ENCODE results near the gene SLC8A3. TPM values are rescaled to one million over a fixed set of nuclear protein-coding genes. Genes with fewer than 3 reads are reported as not detected.

SLC8A3 gene
- total RNA-seq, 4 donors from 2014 or later = 0.19 to 1.7 (median 0.90) TPM

DNA sequence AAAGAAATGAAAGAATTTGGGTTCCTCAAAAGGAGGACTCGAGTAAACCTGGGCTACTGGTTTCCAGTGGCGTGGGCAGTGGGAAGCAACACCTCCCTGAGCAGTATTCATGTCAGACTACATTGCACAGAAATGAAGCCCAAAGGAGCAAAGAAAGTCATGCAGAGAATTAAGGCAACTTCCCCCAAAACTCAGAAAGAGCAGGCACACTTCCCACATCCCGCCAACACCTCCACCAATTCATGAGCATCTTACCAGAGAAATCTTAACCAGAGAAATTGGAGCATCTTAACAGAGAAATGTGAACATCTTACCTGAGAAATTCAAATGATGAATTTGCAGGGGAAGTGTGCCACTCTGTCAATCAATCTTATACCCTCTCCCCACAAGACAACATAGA is 36.7 kb downstream of the SLC8A3 start:
- WGBS = 90% methylated on average over 3 of the region's 3 CpGs
- intact Hi-C loops (cut with DNase I) = no loop called here

DNA sequence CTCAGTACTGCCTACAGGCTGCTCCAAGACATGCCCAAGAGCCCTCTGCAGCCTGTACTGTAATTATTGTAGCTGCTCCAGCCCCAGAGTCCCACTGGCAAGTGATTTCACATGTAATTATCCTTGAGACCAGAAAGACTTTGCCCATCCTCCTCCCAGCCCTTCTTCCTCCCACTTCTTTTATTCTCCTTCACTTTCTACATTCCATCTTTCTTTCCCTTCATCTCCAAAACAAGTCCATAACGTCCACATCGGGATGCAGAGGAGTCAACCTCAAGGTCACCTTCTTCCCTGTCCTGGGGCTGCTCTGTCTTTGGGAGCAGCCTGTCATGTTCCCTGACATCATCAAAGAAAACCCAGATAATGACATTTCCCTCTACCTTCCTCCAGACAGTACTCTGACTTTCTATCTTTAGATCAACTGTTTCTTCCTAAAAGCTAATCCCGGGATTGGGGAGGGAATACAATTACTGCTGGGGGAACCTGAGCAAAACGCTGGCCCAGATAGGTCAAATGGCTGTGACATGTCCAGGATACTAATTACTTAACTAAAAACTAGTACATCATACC is 39.1 kb downstream of the SLC8A3 start:
- no peaks in the 10 kb centered on the region for H3K4me1 ChIP-seq
- intact Hi-C loops (cut with DNase I) = no loop called here

More for the DNA sequence above, 36.7 kb downstream of the SLC8A3 start:
- H3K4me3 ChIP-seq = no peak overlapping the region
- no peak for TF ChIP-seq EP300 (IDR thresholded peaks at IDR 0.05)
- no peak for TF ChIP-seq POLR2A (IDR thresholded peaks at IDR 0.05; ENCODE audit: low read depth)
- TF ChIP-seq CTCF (IDR thresholded peaks at IDR 0.05) = no peak
- H3K27me3 ChIP-seq = peaks cover 0 to 5% (median 0%) of the 10 kb centered on the region in 4 donors
- no peak overlapping the region for H3K27ac ChIP-seq (replicated peaks in 1 of 4)
- no peak for DNase-seq (ENCODE audit: extremely low spot score)
- H3K36me3 ChIP-seq = no peaks in the 10 kb centered on the region
- H3K4me1 ChIP-seq = no peaks in the 10 kb centered on the region
- H3K9me3 ChIP-seq = no peaks in the 10 kb centered on the region

GRCh38 chr14:70148911-70149595 is 39.7 kb downstream of the SLC8A3 start:
- H3K27ac ChIP-seq (replicated peaks in 1 of 4) = no peak overlapping the region
- H3K4me1 ChIP-seq = no peaks in the 10 kb centered on the region
- no peak overlapping the region for H3K4me3 ChIP-seq
- TF ChIP-seq CTCF (IDR thresholded peaks at IDR 0.05) (no peak), POLR2A (IDR thresholded peaks at IDR 0.05; ENCODE audit: low read depth) (no peak), EP300 (IDR thresholded peaks at IDR 0.05) (no peak), POLR2AphosphoS5 (IDR thresholded peaks at IDR 0.05) (no peak)
- no peaks in the 10 kb centered on the region for H3K9me3 ChIP-seq
- WGBS = 55% methylated on average over 3 of the region's 3 CpGs
- intact Hi-C loops (cut with DNase I) = no loop called here
- H3K27me3 ChIP-seq = peaks cover 0 to 5% (median 0%) of the 10 kb centered on the region in 4 donors
- no peaks in the 10 kb centered on the region for H3K36me3 ChIP-seq
- DNase-seq (ENCODE audit: extremely low spot score) = no peak

More for the DNA sequence above, 39.1 kb downstream of the SLC8A3 start:
- Histone ChIP-seq H3K36me3 (no peaks in the 10 kb centered on the region), H3K9me3 (no peaks in the 10 kb centered on the region), H3K27ac (replicated peaks in 1 of 4) (no peak overlapping the region), H3K4me3 (no peak overlapping the region), H3K27me3 (peaks cover 0 to 5% (median 0%) of the 10 kb centered on the region in 4 donors)
- DNase-seq (ENCODE audit: extremely low spot score) = no peak
- WGBS = 80% methylated on average over 4 of the region's 4 CpGs
- TF ChIP-seq POLR2A (IDR thresholded peaks at IDR 0.05; ENCODE audit: low read depth) (no peak), EP300 (IDR thresholded peaks at IDR 0.05) (no peak), POLR2AphosphoS5 (IDR thresholded peaks at IDR 0.05) (no peak), CTCF (IDR thresholded peaks at IDR 0.05) (no peak)

GRCh38 chr14:70148351-70148750 is 40.4 kb downstream of the SLC8A3 start:
- 89% methylated on average over 3 of the region's 3 CpGs for WGBS
- intact Hi-C loops (cut with DNase I) = no loop called here
- no peak for DNase-seq (ENCODE audit: extremely low spot score)

More at GRCh38 chr14:70148351-70148750, 40.4 kb downstream of the SLC8A3 start:
- TF ChIP-seq POLR2A (IDR thresholded peaks at IDR 0.05; ENCODE audit: low read depth) (no peak), POLR2AphosphoS5 (IDR thresholded peaks at IDR 0.05) (no peak), CTCF (IDR thresholded peaks at IDR 0.05) (no peak), EP300 (IDR thresholded peaks at IDR 0.05) (no peak)
- Histone ChIP-seq H3K4me1 (no peaks in the 10 kb centered on the region), H3K27me3 (no peaks in the 10 kb centered on the region), H3K9me3 (no peaks in the 10 kb centered on the region), H3K36me3 (no peaks in the 10 kb centered on the region), H3K27ac (replicated peaks in 1 of 4) (no peak overlapping the region), H3K4me3 (no peak overlapping the region)
